AG09309 (cell line): Measurements from ENCODE around the gene RPH3AL.
A peak's percentile ranks its signal among the peaks of the same experiment; 100 is the strongest.
"Not testable (repeated sequence)": the region's sequence is repeated elsewhere in the genome, so short reads cannot be mapped to it uniquely, and the experiment has no call there.

Experiments
- DNase-seq: peaks from one replicate; pipeline ENCODE4 v3.0.0-alpha.2; 2010; ENCODE audit warnings: low read depth
- H3K4me3 ChIP-seq: 2 replicates; pipeline ENCODE4 v1.5.1; 2011; ENCODE audit warnings: mild to moderate bottlenecking, low read depth, low read length, moderate library complexity; ENCODE audit not compliant: control insufficient read depth
- TF ChIP-seq, protein P1 (sequence below): IDR thresholded peaks from 2 replicates; pipeline ENCODE4 v1.5.1; 2011; ENCODE audit warnings: mild to moderate bottlenecking, low read depth, low read length, inconsistent platforms; ENCODE audit not compliant: insufficient read depth, control insufficient read depth; ENCODE audit errors: missing control alignments

Gene RPH3AL

GRCh38 chr17:238964-239259 lies 113.7 kb downstream of the RPH3AL start:
- DNase-seq: no peak
- TF ChIP-seq, protein P1, sequence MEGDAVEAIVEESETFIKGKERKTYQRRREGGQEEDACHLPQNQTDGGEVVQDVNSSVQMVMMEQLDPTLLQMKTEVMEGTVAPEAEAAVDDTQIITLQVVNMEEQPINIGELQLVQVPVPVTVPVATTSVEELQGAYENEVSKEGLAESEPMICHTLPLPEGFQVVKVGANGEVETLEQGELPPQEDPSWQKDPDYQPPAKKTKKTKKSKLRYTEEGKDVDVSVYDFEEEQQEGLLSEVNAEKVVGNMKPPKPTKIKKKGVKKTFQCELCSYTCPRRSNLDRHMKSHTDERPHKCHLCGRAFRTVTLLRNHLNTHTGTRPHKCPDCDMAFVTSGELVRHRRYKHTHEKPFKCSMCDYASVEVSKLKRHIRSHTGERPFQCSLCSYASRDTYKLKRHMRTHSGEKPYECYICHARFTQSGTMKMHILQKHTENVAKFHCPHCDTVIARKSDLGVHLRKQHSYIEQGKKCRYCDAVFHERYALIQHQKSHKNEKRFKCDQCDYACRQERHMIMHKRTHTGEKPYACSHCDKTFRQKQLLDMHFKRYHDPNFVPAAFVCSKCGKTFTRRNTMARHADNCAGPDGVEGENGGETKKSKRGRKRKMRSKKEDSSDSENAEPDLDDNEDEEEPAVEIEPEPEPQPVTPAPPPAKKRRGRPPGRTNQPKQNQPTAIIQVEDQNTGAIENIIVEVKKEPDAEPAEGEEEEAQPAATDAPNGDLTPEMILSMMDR: no peak
- no peak overlapping the region for H3K4me3 ChIP-seq

GRCh38 chr17:238071-238963 lies 114.3 kb downstream of the RPH3AL start:
- no peak overlapping the region for H3K4me3 ChIP-seq
- TF ChIP-seq, protein P1: no peak

DNA sequence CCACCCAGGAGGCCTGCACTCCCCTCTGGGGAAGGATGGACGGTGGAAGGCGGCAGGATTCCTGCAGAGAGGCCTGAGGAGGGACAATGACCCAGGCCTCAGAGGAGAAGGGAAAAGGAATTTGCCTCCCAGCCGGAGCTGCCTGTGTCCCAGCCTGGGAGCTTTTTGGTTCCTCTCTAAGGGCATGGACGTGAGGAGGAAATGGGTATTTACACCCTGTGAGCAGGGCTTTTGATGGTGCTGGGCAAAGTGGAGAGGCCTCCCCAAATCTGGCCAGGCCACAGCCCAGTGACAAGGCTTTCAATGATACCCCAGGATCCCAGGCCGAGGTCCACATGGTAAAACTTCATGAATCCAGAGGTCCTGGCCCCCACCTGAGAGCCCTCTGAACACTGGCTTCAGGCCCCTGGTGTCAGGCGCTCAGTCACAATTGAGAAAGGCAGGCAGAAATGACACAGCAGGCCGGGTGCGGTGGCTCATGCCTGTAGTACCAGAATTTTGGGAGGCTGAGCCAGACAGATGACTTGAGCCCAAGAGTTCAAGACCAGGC lies 115.1 kb downstream of the RPH3AL start:
- no peak overlapping the region for H3K4me3 ChIP-seq
- TF ChIP-seq, protein P1: no peak

More at GRCh38 chr17:238071-238963, 114.3 kb downstream of the RPH3AL start:
- no peak for DNase-seq

DNA sequence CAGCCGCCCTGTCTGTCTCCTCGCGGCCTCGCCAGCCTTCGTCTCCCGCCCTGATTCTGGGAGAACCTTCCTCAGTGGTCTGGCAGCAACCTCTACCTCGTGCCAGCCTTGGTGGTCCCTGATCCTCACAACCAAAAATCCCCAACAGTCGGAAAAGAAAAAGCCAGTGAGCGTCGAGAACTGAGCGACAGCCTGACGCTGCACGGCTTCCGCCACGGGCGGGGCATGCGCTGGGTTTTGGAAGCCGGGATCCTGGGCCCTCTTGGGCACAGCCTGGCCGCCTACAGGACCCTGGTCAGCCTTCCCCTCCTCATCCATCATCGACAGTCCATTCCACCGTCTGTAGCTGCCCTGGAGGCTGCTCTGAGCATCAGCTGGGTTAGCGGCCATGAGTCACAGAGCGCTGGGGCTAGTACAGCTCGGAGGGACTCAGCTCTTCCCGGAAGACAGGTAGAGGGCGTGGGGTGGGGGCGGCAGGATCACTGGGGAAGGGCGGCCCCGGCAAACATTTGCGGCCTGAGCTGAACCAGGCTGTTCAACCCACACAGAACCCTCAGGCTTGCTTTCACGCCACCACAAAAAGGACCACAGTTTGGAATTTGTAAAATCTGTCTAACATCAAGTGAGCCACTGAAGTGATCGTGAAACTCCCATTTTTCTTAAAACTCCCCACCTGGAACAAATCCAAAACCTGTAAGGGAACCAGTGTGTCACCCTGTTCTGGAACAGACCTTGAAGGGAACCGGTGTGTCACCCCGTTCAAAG lies 115.8 kb downstream of the RPH3AL start:
- TF ChIP-seq, protein P1: no peak
- no peak for DNase-seq
- H3K4me3 ChIP-seq: no peak overlapping the region

More for the DNA sequence above, 115.1 kb downstream of the RPH3AL start:
- DNase-seq: no peak

DNA sequence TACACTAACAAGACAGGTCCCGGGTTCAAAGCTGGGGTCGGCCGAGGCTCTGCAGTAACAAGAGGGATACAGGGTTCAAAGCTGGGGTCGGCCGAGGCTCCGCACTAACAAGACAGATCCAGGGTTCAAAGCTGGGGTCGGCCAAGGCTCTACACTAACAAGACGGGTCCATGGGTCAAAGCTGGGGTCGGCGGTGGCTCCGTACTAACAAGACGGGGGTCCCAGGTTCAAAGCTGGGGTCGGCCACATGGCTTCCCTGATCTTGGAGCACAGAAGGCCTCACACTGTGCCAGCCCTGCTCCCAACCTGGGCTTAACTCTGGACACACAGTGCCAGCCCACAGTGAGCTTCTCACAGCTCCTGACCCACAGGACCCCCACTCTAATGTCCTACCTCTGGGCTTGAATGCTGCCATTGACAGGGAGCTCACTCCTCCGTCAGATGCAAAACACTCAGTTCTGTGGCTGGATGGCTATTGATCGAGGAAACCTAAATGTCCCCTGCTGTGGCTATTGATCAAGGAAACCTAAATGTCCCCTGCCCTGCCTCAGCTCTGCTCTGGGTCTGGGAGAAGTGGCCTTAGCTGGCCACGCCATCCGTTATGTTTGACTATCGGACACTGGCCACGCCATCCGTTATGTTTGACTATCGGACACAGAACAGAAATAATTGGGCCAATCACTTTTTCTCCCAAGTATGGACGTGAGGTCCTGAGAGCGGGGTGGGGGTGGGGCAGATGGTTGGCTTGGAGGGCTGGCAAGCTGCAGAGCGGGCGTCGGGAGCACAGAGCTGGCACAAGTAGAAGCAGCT lies 116.6 kb downstream of the RPH3AL start:
- DNase-seq: no peak
- TF ChIP-seq, protein P1: no peak
- no peak overlapping the region for H3K4me3 ChIP-seq

- H3K4me3 ChIP-seq, DNase-seq: not testable (repeated sequence)
Measured at GRCh38 chr17:234994-235830, 117.4 kb downstream of the RPH3AL start.

DNA sequence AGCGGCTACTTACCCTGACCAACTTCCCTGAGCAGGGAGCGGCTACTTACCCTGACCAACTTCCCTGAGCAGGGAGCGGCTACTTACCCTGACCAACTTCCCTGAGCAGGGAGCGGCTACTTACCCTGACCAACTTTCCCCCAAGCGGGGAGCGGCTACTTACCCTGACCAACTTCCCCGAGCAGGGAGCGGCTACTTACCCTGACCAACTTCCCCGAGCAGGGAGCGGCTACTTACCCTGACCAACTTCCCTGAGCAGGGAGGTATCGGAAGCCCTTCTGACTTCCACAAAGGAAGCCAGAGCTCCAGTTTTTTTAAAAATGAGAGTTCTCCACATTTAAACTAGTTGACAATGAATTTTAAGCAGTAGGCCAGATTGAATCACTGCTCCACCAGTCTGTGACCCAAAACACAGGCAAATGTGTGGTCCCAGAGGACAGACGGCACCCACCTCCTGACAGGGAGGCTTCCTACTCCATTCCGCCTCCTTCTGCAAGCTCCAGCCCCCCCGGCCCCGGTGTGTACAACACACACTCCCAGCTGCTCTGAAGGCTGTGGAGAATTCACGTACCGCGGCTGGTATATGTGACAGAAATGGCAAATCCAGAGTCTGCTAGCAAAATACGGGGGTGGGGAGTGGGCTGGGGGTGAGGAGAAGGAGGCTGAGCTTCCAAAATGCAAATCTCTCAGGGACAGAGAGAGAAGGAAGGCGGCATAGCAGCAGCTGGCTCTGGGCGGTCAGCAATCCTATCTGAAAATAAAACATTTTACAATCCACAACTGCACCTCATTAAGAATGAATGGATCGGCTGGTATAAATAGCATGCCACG lies 118.2 kb downstream of the RPH3AL start:
- H3K4me3 ChIP-seq: not testable (repeated sequence)
- DNase-seq: peak; percentile 3
